GM23338 (cell line): ENCODE results near the gene ASAP2. TPM values are rescaled to one million over a fixed set of nuclear protein-coding genes. Genes with fewer than 3 reads are reported as not detected.

Source experiments
- ATAC-seq: fragments of 200-7000 bp; cut with Tn5 transposase; 3 replicates; pipeline ENCODE4 v1.9.1; 2020
- DNase-seq: peaks from one replicate; pipeline ENCODE4 v3.0.0-alpha.2; 2015; ENCODE audit warnings: low spot score
- H2AFZ ChIP-seq: fragments of 200-600 bp; sonication (generic); 2 replicates; pipeline ENCODE4 v1.8.0; 2016; ENCODE audit warnings: antibody characterized with exemption, mild to moderate bottlenecking, moderate library complexity
- H3F3A ChIP-seq: fragments of 200-600 bp; sonication (generic); replicated peaks from 2 replicates; pipeline ENCODE4 v1.8.0; 2017; ENCODE audit warnings: antibody characterized with exemption, mixed run types, low read depth
- H3K27ac ChIP-seq: fragments of 200-600 bp; sonication (generic); 2 replicates; pipeline ENCODE4 v1.6.1; 2016; ENCODE audit warnings: low read depth
- H3K27me3 ChIP-seq: fragments of 200-600 bp; sonication (generic); 2 replicates; pipeline ENCODE4 v1.8.0; 2016; ENCODE audit warnings: mild to moderate bottlenecking, mixed run types, moderate library complexity; ENCODE audit not compliant: insufficient read depth
- H3K36me3 ChIP-seq: fragments of 200-600 bp; sonication (generic); 2 replicates; pipeline ENCODE4 v1.8.0; 2016; ENCODE audit warnings: mild to moderate bottlenecking; ENCODE audit not compliant: insufficient read depth
- H3K4me1 ChIP-seq: fragments of 200-600 bp; sonication (generic); 2 replicates; pipeline ENCODE4 v1.8.0; 2016; ENCODE audit warnings: mild to moderate bottlenecking, moderate library complexity; ENCODE audit not compliant: insufficient read depth
- H3K4me2 ChIP-seq: fragments of 200-600 bp; sonication (generic); 2 replicates; pipeline ENCODE4 v1.7.1; 2017; ENCODE audit warnings: mixed run types
- H3K4me3 ChIP-seq: fragments of 200-600 bp; sonication (generic); 2 replicates; pipeline ENCODE4 v1.6.1; 2016; ENCODE audit warnings: mixed run types
- H3K79me2 ChIP-seq: fragments of 200-600 bp; sonication (generic); replicated peaks from 2 replicates; pipeline ENCODE4 v1.8.0; 2017; ENCODE audit warnings: mild to moderate bottlenecking; ENCODE audit not compliant: insufficient read depth
- H3K9me2 ChIP-seq: fragments of 200-600 bp; sonication (generic); 2 replicates; pipeline ENCODE4 v1.8.0; 2017; ENCODE audit not compliant: insufficient read depth
- H4K20me1 ChIP-seq: fragments of 200-600 bp; sonication (generic); replicated peaks from 2 replicates; pipeline ENCODE4 v1.8.0; 2017; ENCODE audit warnings: mild to moderate bottlenecking; ENCODE audit not compliant: insufficient read depth
- H3K27ac Mint-ChIP-seq: 2 replicates; pipeline ENCODE4 v1.8.0; 2020; ENCODE audit warnings: inconsistent platforms, mild to moderate bottlenecking, moderate library complexity, mixed read lengths
- H3K27me3 Mint-ChIP-seq: 3 replicates; pipeline ENCODE4 v1.8.0; 2022; ENCODE audit warnings: low read depth, mild to moderate bottlenecking, moderate library complexity, mixed read lengths, inconsistent platforms; ENCODE audit not compliant: insufficient read depth, poor library complexity
- H3K36me3 Mint-ChIP-seq: 3 replicates; pipeline ENCODE4 v1.8.0; 2021; ENCODE audit warnings: low read depth, mild to moderate bottlenecking, inconsistent platforms, moderate library complexity, mixed read lengths
- H3K4me1 Mint-ChIP-seq: 3 replicates; pipeline ENCODE4 v1.8.0; 2020; ENCODE audit warnings: mild to moderate bottlenecking, inconsistent platforms, mixed read lengths
- H3K4me3 Mint-ChIP-seq: 3 replicates; pipeline ENCODE4 v1.8.0; 2021; ENCODE audit warnings: moderate library complexity, mild to moderate bottlenecking, inconsistent platforms, mixed read lengths
- H3K9me3 Mint-ChIP-seq: 3 replicates; pipeline ENCODE4 v1.8.0; 2020; ENCODE audit warnings: moderate library complexity, mild to moderate bottlenecking, inconsistent platforms, mixed read lengths
- CREB1 ChIP-seq: fragments of 250-450 bp; sonication (Bioruptor Pico); IDR thresholded peaks from 2 replicates; pipeline ENCODE4 v1.5.0; 2020; ENCODE audit warnings: low read depth, mild to moderate bottlenecking, moderate library complexity
- CTCF ChIP-seq, 2 experiments: fragments of 200-600 bp in 1 of 2; sonication (generic) in 1 of 2; conservative IDR thresholded peaks; 2 replicates each; pipeline versions ENCODE4 v1.5.1 to v1.6.1; 2016 to 2017; ENCODE audit warnings: antibody characterized with exemption in 2 of 2, low read depth in 2 of 2, mild to moderate bottlenecking in 2 of 2, moderate library complexity in 1 of 2
- EZH2 ChIP-seq: fragments of 200-600 bp; sonication (generic); IDR thresholded peaks from one replicate; pipeline ENCODE4 v1.8.0; 2017; ENCODE audit warnings: antibody characterized with exemption, mild to moderate bottlenecking, low read depth; ENCODE audit not compliant: unreplicated experiment
- EZH2phosphoT487 ChIP-seq: fragments of 200-600 bp; sonication (generic); IDR thresholded peaks from one replicate; pipeline ENCODE4 v1.8.1; 2018; ENCODE audit warnings: antibody characterized with exemption; ENCODE audit not compliant: unreplicated experiment
- JUNB ChIP-seq: IDR thresholded peaks from one replicate; pipeline ENCODE4 v1.6.1; 2016; ENCODE audit warnings: antibody characterized with exemption; ENCODE audit not compliant: unreplicated experiment
- NANOG ChIP-seq: IDR thresholded peaks from 2 replicates; pipeline ENCODE4 v1.6.1; 2016; ENCODE audit warnings: antibody characterized with exemption, borderline replicate concordance
- REST ChIP-seq: IDR thresholded peaks from one replicate; pipeline ENCODE4 v1.6.1; 2018; ENCODE audit warnings: antibody characterized with exemption; ENCODE audit not compliant: unreplicated experiment
- STAT1 ChIP-seq: IDR thresholded peaks from one replicate; pipeline ENCODE4 v1.6.1; 2016; ENCODE audit warnings: antibody characterized with exemption; ENCODE audit not compliant: unreplicated experiment
- ZNF331 ChIP-seq: fragments of 250-450 bp; sonication (Bioruptor Pico); IDR thresholded peaks from 2 replicates; pipeline ENCODE4 v1.5.0; 2020; ENCODE audit warnings: low read depth, mild to moderate bottlenecking, moderate library complexity
- polyA plus RNA-seq: library from polyadenylated mRNA; unstranded; fragments of >200 nt; fragmentation: Nextera tagmentation; extraction: Ambion mirVana; gene quantifications from 2 replicates; pipeline ENCODE4 v1.2.1, GENCODE V29; 2016
- total RNA-seq: library from RNA; depleted of rRNA; stranded (reverse); fragments of >200 nt; shearing (Covaris generic); gene quantifications from 2 replicates; pipeline ENCODE4 v1.2.3, GENCODE V29; 2014

ASAP2 gene
- total and polyA plus RNA-seq, 2 experiments from 2014 or later = 2.6 to 15.6 TPM

DNA sequence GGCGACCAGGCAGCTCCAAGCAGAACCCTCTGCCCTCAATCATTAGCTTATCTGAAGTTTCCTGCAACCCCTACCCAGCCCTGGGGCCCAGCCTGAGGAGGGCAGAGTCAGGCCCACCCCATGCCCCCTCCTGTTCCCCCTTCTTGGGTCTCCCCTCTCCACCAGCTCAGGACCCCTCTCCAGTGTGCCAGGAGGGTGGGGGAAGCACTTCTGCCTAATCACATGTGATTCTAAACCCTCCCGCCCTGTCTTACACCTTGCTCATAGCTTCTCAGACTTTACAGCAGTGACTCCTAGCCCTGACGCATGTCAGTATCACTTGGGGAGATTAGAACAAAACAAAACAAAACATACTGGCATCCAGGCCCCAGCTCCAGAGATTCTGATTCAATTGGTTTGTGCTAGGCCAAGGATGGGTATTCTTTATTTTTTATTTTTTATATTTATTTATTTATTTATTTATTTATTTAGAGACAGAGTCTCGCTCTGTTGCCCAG is 42.5 kb upstream of the ASAP2 start (continued):
- TF ChIP-seq REST (no peak), JUNB (no peak), NANOG (no peak), CTCF (conservative IDR thresholded peaks at IDR 0.05; ENCODE audit: low read depth in 2 of 2) (no peak), EZH2 (no peak)

GRCh38 chr2:9165625-9166024 is 41.0 kb upstream of the ASAP2 start:
- H3K4me2 ChIP-seq = no peak overlapping the region
- no peak overlapping the region for H2AFZ ChIP-seq
- TF ChIP-seq STAT1 (no peak), ZNF331 (CRISPR knock-in tag) (no peak), JUNB (no peak), EZH2phosphoT487 (no peak), EZH2 (no peak), CREB1 (CRISPR knock-in tag) (no peak)
- H3K27me3 Mint-ChIP-seq = no peaks in the 10 kb centered on the region
- no peaks in the 10 kb centered on the region for H3K27me3 ChIP-seq
- peaks cover 5% of the 10 kb centered on the region; the same call in 2 of the 3 replicates for H3K9me3 Mint-ChIP-seq
- H3K27ac ChIP-seq = no peak overlapping the region
- peaks cover 8% of the 10 kb centered on the region for H3K4me1 ChIP-seq
- H3K27ac Mint-ChIP-seq = no peak overlapping the region
- H3F3A ChIP-seq = no peaks in the 10 kb centered on the region
- no peak for ATAC-seq
- peaks cover 3% of the 10 kb centered on the region; the same call in 1 of the 3 replicates for H3K36me3 Mint-ChIP-seq
- H3K4me1 Mint-ChIP-seq = peaks cover 10% of the 10 kb centered on the region
- no peaks in the 10 kb centered on the region for H3K79me2 ChIP-seq
- no peak overlapping the region for H3K4me3 Mint-ChIP-seq
- no peak overlapping the region for H3K4me3 ChIP-seq
- H3K36me3 ChIP-seq = no peaks in the 10 kb centered on the region; the same call in 1 of the 2 replicates
- H3K9me2 ChIP-seq = peaks cover 2% of the 10 kb centered on the region; the same call in 1 of the 2 replicates
- H4K20me1 ChIP-seq = no peaks in the 10 kb centered on the region
- DNase-seq = no peak
